Lung (tissue), 12 donors: Measurements from ENCODE around the gene ANKRD33B. TPM values are rescaled to one million over a fixed set of nuclear protein-coding genes. Genes with fewer than 3 reads are reported as not detected.
"Not testable (repeated sequence)": the region's sequence is repeated elsewhere in the genome, so short reads cannot be mapped to it uniquely, and the experiment has no call there.

Experiments used
- ATAC-seq: fragments of 200-7000 bp; cut with Tn5 transposase; one replicate; pipeline ENCODE4 v1.9.1; 2020; ENCODE audit warnings: moderate number of reproducible peaks; ENCODE audit not compliant: insufficient read depth, low FRiP score
- DNase-seq, 3 donors: peaks; one replicate each; pipeline ENCODE4 v3.0.0-alpha.2; 2013 to 2017
- H3K27ac ChIP-seq, 2 donors: one replicate each; pipeline ENCODE4 v1.5.1; 2013; ENCODE audit warnings: mild to moderate bottlenecking in 2 of 2, moderate library complexity in 2 of 2, control low read depth in 1 of 2, inconsistent platforms in 1 of 2, low read depth in 1 of 2, low read length in 1 of 2
- H3K27me3 ChIP-seq, 3 donors: one replicate each; pipeline ENCODE4 v1.5.1; 2013; ENCODE audit warnings: low read length in 2 of 3; ENCODE audit not compliant: control insufficient read depth in 3 of 3, insufficient read depth in 3 of 3
- H3K36me3 ChIP-seq, 4 donors: one replicate each; pipeline ENCODE4 v1.5.1; 2013; ENCODE audit warnings: low read length in 4 of 4, mild to moderate bottlenecking in 1 of 4, moderate library complexity in 1 of 4; ENCODE audit not compliant: control insufficient read depth in 4 of 4, insufficient read depth in 4 of 4
- H3K4me1 ChIP-seq, 5 donors: one replicate each; pipeline ENCODE4 v1.5.1; 2013; ENCODE audit warnings: low read length in 5 of 5, mild to moderate bottlenecking in 2 of 5, moderate library complexity in 1 of 5; ENCODE audit not compliant: control insufficient read depth in 5 of 5, insufficient read depth in 5 of 5
- H3K4me3 ChIP-seq: one replicate; pipeline ENCODE4 v1.5.1; 2013; ENCODE audit warnings: mild to moderate bottlenecking, control low read depth, moderate library complexity
- H3K9ac ChIP-seq, 2 donors: one replicate each; pipeline ENCODE4 v1.5.1; 2013; ENCODE audit warnings: low read length in 2 of 2, control low read depth in 1 of 2; ENCODE audit not compliant: insufficient read depth in 1 of 2
- H3K9me3 ChIP-seq, 4 donors: one replicate each; pipeline ENCODE4 v1.5.1; 2013; ENCODE audit warnings: low read length in 3 of 4, mild to moderate bottlenecking in 1 of 4, moderate library complexity in 1 of 4; ENCODE audit not compliant: control insufficient read depth in 4 of 4, insufficient read depth in 3 of 4
- CTCF ChIP-seq: IDR thresholded peaks from 2 replicates; pipeline ENCODE4 v1.5.1; 2012; ENCODE audit warnings: mild to moderate bottlenecking; ENCODE audit errors: control extremely low read depth, extremely low read depth
- WGBS, 2 donors: extraction: QIAGEN DNeasy Blood & Tissue Kit; methylation state at CpG; one replicate each; pipeline ENCODE4 v1.1.7; 2013; 5-methylcytosine and 5-hydroxymethylcytosine counted together
- polyA plus RNA-seq, 2 donors: library from polyadenylated mRNA; stranded (reverse); fragments of 200-250 nt; gene quantifications; one replicate each; pipeline ENCODE4 v1.2.1, GENCODE V29; 2013
- total RNA-seq, 2 donors: library from RNA; depleted of rRNA in 1 of 2; stranded (reverse); fragments of >200 nt in 1 of 2; gene quantifications; one replicate each; pipeline ENCODE4 v1.2.1, GENCODE V29; 2014 to 2021
- donor health status: control.
- donor health status: control.
- donor health status: Bipolar disorder and iron deficiency.
- donor health status: healthy.
- donor health status: DM: yes; HTN: yes; CAD: no.

ANKRD33B gene
- total and polyA plus RNA-seq, 4 donors = 1.0 to 6.3 (median 2.1) TPM

DNA sequence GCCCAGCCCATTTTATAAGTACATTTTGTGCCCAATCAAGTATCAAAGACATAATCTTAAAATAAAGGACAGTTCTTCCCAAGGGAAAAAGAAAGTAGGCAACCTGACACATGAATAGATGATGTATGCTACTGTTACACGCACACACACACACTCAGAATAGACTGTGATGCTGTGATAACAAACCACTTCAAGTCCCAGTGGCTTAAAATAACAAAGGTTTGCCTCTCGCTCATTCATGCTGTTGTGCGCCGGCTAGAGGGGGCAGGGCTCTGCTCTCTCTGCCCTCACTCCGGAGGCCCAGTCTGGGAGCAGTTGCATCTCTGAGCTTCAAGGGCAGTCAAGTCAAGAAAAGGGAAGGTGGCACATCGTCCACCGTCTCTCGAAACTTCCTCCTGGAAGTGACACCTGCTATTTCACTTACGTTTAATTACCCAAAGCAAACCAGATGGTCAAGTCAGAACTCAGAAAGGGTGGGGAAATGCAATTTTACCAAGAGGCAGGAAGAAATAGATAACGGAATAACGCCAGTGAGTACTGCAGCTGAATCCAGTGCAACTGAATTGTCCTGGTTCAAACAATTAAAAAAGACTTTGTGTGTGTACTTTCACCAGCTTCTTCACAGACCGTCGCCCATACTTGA, 43.3 kb downstream of the ANKRD33B start:
- DNase-seq (peak in 2 of 3 donors; percentile 4 to 28), ATAC-seq (no peak)
- Histone ChIP-seq H3K9ac (no peak overlapping the region), H3K9me3 (no peaks in the 10 kb centered on the region), H3K4me1 (peaks cover 0 to 15% (median 5%) of the 10 kb centered on the region in 5 donors), H3K27me3 (no peaks in the 10 kb centered on the region), H3K36me3 (no peaks in the 10 kb centered on the region), H3K27ac (peak overlapping the region; percentile 43 to 63), H3K4me3 (no peak overlapping the region)
- TF ChIP-seq CTCF = no peak
- 11 to 20% methylated on average over 13 of the region's 13 CpGs for WGBS, 2 donors

DNA sequence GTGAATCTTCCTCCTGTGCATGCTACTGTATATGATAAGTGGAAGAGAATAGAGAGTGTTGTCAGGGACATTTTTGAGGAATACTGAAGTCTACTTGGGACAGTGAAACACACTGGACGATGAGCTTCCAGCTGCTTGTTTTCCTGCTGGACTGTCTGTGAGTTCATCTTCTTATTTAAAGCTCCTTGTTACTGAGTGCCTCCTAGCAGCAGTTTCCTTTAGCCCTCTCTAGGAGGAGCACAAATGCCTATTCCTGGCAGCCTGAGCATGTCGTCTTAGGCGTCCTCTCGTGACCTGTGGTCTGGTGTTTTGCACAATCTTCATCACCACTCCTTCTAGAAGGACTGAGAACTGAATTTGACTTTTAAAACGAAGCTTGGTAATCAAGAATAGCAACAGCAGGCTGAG, 43.8 kb downstream of the ANKRD33B start:
- Histone ChIP-seq H3K36me3 (no peaks in the 10 kb centered on the region), H3K27ac (peak overlapping the region; percentile 43 to 63), H3K4me3 (no peak overlapping the region), H3K9ac (no peak overlapping the region), H3K9me3 (no peaks in the 10 kb centered on the region), H3K27me3 (no peaks in the 10 kb centered on the region), H3K4me1 (peaks cover 0 to 13% (median 5%) of the 10 kb centered on the region in 5 donors)
- DNase-seq (peak; percentile 30 to 61 (median 36)), ATAC-seq (peak; percentile 72)
- 5 to 14% methylated on average over 5 of the region's 5 CpGs for WGBS, 2 donors
- TF ChIP-seq CTCF = no peak

DNA sequence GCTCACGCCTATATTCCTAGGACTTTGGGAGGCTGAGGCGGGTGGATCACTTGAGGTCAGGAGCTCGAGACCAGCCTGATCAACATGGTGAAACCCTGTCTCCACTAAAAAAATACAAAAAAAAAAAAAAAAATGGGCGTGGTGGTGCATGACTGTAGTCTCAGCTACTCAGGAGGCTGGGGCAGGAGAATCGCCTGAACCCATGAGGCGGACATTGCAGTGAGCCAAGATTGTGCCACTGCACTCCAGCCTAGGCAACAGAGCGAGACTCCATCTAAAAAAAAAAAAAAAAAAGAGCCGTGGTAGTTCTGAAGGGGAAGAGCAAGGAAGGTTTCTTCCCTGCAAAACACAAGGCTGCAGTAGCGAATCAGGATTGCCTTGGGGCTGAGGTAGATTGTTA, 44.2 kb downstream of the ANKRD33B start:
- not testable (repeated sequence) for H3K27me3 ChIP-seq, H3K36me3 ChIP-seq, H3K9me3 ChIP-seq, H3K9ac ChIP-seq, H3K4me3 ChIP-seq, DNase-seq
- peak; percentile 23 for ATAC-seq
- peaks cover 0 to 13% (median 5%) of the 10 kb centered on the region in 5 donors for H3K4me1 ChIP-seq
- WGBS, 2 donors = 40 to 71% methylated on average over 9 of the region's 9 CpGs
- peak overlapping the region; percentile 43 to 63 for H3K27ac ChIP-seq

GRCh38 chr5:10610058-10610457, 46.2 kb downstream of the ANKRD33B start:
- no peak for TF ChIP-seq CTCF
- Histone ChIP-seq H3K4me3 (no peak overlapping the region), H3K9ac (no peak overlapping the region), H3K9me3 (no peaks in the 10 kb centered on the region), H3K27ac (no peak overlapping the region), H3K36me3 (no peaks in the 10 kb centered on the region), H3K27me3 (no peaks in the 10 kb centered on the region), H3K4me1 (peaks cover 0 to 14% (median 5%) of the 10 kb centered on the region in 5 donors)
- DNase-seq = no peak
- 93 to 95% methylated on average over 6 of the region's 6 CpGs for WGBS, 2 donors
- no peak for ATAC-seq
